Measurements from ENCODE around the gene IFITM5.
"Not testable (repeated sequence)": the region's sequence is repeated elsewhere in the genome, so short reads cannot be mapped to it uniquely, and the experiment has no call there.

GRCh38 chr11:319121-319887 is 20.0 kb upstream of the IFITM5 start:
- not testable (repeated sequence) for TF ChIP-seq EZH2 (IDR thresholded peaks at IDR 0.05; ENCODE audit: borderline replicate concordance, insufficient read depth, low read length, poor library complexity, severe bottlenecking); POLR2AphosphoS5 (IDR thresholded peaks at IDR 0.05); SMC3 (conservative IDR thresholded peaks at IDR 0.05; ENCODE audit: poor library complexity); CTCF (IDR thresholded peaks at IDR 0.05; ENCODE audit: poor library complexity, severe bottlenecking); EP300 (conservative IDR thresholded peaks at IDR 0.05; ENCODE audit: poor library complexity, severe bottlenecking); RAD21 (conservative IDR thresholded peaks at IDR 0.05); REST (IDR thresholded peaks at IDR 0.05; ENCODE audit: borderline replicate concordance); TAF1 (IDR thresholded peaks at IDR 0.05; ENCODE audit: low read depth)
